CD4-positive, alpha-beta memory T cell (primary cell): ENCODE results near the gene HSF5. TPM values are rescaled to one million over a fixed set of nuclear protein-coding genes. Genes with fewer than 3 reads are reported as not detected.

Experiments used
- CTCF ChIA-PET: fragments of 350-600 bp; sonication (Branson Sonifier 250); formaldehyde crosslinking; loops from one replicate; lab custom pipeline; 2021; ENCODE audit warnings: inconsistent platforms; ENCODE audit not compliant: partially characterized antibody; lab: Charles Lee
- POLR2A ChIA-PET: fragments of 350-600 bp; sonication (Branson Sonifier 250); formaldehyde crosslinking; loops from one replicate; lab custom pipeline; 2021; ENCODE audit not compliant: partially characterized antibody; lab: Charles Lee
- DNase-seq, 5 donors: peaks; one replicate each; pipeline versions ENCODE4 v3.0.0 to v3.0.0-alpha.2; 2020 to 2022; ENCODE audit warnings: mixed read lengths in 1 of 5
- H3K27ac ChIP-seq: one replicate; pipeline ENCODE4 v1.7.0; 2013; ENCODE audit warnings: low read depth, low read length
- H3K27me3 ChIP-seq: 2 replicates; pipeline ENCODE4 v1.7.0; 2013; ENCODE audit warnings: mild to moderate bottlenecking, low read length, moderate library complexity; ENCODE audit not compliant: insufficient read depth
- H3K36me3 ChIP-seq: 2 replicates; pipeline ENCODE4 v1.7.0; 2013; ENCODE audit warnings: mild to moderate bottlenecking, low read length, moderate library complexity; ENCODE audit not compliant: insufficient read depth
- H3K4me1 ChIP-seq: 2 replicates; pipeline ENCODE4 v1.7.0; 2013; ENCODE audit warnings: mild to moderate bottlenecking, low read length, moderate library complexity; ENCODE audit not compliant: insufficient read depth
- H3K4me3 ChIP-seq, 2 donors: one replicate each; pipeline ENCODE4 v1.7.0; 2013; ENCODE audit warnings: low read length in 2 of 2, mild to moderate bottlenecking in 1 of 2
- H3K9me3 ChIP-seq, 2 donors: one replicate each; pipeline ENCODE4 v1.7.0; 2013; ENCODE audit warnings: low read length in 2 of 2, control low read depth in 1 of 2; ENCODE audit not compliant: control insufficient read depth in 1 of 2
- H3K27ac Mint-ChIP-seq, 7 donors: one replicate each; pipeline ENCODE4 v1.8.0; 2020 to 2021; ENCODE audit warnings: mixed read lengths in 7 of 7, mild to moderate bottlenecking in 6 of 7, inconsistent platforms in 3 of 7, moderate library complexity in 3 of 7
- H3K27me3 Mint-ChIP-seq, 2 donors: one replicate each; pipeline ENCODE4 v1.8.0; 2020 to 2021; ENCODE audit warnings: mixed read lengths in 2 of 2
- H3K36me3 Mint-ChIP-seq, 2 donors: one replicate each; pipeline ENCODE4 v1.8.0; 2020 to 2021; ENCODE audit warnings: mixed read lengths in 2 of 2, inconsistent platforms in 1 of 2, mild to moderate bottlenecking in 1 of 2
- H3K4me1 Mint-ChIP-seq, 4 donors: one replicate each; pipeline ENCODE4 v1.8.0; 2020 to 2021; ENCODE audit warnings: mixed read lengths in 4 of 4, mild to moderate bottlenecking in 1 of 4
- H3K4me3 Mint-ChIP-seq, 8 donors: one replicate each; pipeline ENCODE4 v1.8.0; 2020 to 2021; ENCODE audit warnings: mixed read lengths in 8 of 8, mild to moderate bottlenecking in 7 of 8, moderate library complexity in 6 of 8, inconsistent platforms in 3 of 8
- H3K9me3 Mint-ChIP-seq, 8 donors: one replicate each; pipeline ENCODE4 v1.8.0; 2020 to 2021; ENCODE audit warnings: mixed read lengths in 8 of 8, mild to moderate bottlenecking in 5 of 8, inconsistent platforms in 3 of 8, moderate library complexity in 1 of 8
- intact Hi-C: fragments of 100-400 bp; cut with micrococcal nuclease; formaldehyde crosslinking; loops from one replicate; pipeline ENCODE4 v1.15.1; 2023
- polyA plus RNA-seq, 2 donors: library from polyadenylated mRNA; unstranded; fragments of 300-500 nt; fragmentation: Illumina TruSeq; gene quantifications; one replicate each; pipeline ENCODE4 v1.2.3, GENCODE V29; 2021
- total RNA-seq, 2 experiments: library from RNA; stranded (reverse); gene quantifications; one replicate each; pipeline ENCODE4 v1.2.3, GENCODE V29; 2021

HSF5 gene
- total and polyA plus RNA-seq, 4 experiments from 2014 or later, result 0.84 to 2.4 (median 1.7) TPM

GRCh38 chr17:58513965-58514769 is 26.0 kb upstream of the HSF5 start, which contains the start of gene MTMR4:
Gene MTMR4, minus strand, starts transcription at chr17:58514638. Its CDS starts 231 bp downstream, at chr17:58514407.
- CTCF ChIA-PET, result interaction anchor here (0.6 to 2.4 kb wide), 10 partner anchors 8 to 641 kb away, joined by 3 to 9 read pairs (median 4); partner anchors contain the start of genes HSF5 and SKA2
- no peaks in the 10 kb centered on the region for H3K27me3 ChIP-seq
- POLR2A ChIA-PET, result interaction anchor here (0.6 to 2.9 kb wide), 12 partner anchors 17 to 664 kb away, joined by 3 to 11 read pairs (median 4); partner anchors contain the start of genes HSF5, MRPS23, SUPT4H1 and TRIM37
- peaks cover 0 to 2% of the 10 kb centered on the region in 2 donors for H3K27me3 Mint-ChIP-seq
- H3K4me1 ChIP-seq, result peaks cover 49% of the 10 kb centered on the region
- H3K4me3 ChIP-seq, result peak within 1 kb of the TSS; percentile 39 to 53
- DNase-seq, result peak; percentile 65 to 78 (median 68)
- peak within 1 kb of the TSS; percentile 78 to 98 (median 89) for H3K27ac Mint-ChIP-seq
- H3K9me3 ChIP-seq, result no peaks in the 10 kb centered on the region
- H3K4me1 Mint-ChIP-seq, result peaks cover 34 to 74% (median 49%) of the 10 kb centered on the region in 4 donors
- peaks cover 20% of the 10 kb centered on the region for H3K36me3 ChIP-seq
- peaks cover 26 to 54% of the 10 kb centered on the region in 2 donors for H3K36me3 Mint-ChIP-seq
- peak within 1 kb of the TSS; percentile 36 for H3K27ac ChIP-seq
- intact Hi-C loops, result loop anchor here (10.0 kb wide), 1 partner anchor 1429 kb away; the partner anchor contains the start of gene AKAP1
- H3K4me3 Mint-ChIP-seq, result peak within 1 kb of the TSS; percentile 84 to 91 (median 88)
- peaks cover 0 to 2% (median 0%) of the 10 kb centered on the region in 8 donors for H3K9me3 Mint-ChIP-seq

DNA sequence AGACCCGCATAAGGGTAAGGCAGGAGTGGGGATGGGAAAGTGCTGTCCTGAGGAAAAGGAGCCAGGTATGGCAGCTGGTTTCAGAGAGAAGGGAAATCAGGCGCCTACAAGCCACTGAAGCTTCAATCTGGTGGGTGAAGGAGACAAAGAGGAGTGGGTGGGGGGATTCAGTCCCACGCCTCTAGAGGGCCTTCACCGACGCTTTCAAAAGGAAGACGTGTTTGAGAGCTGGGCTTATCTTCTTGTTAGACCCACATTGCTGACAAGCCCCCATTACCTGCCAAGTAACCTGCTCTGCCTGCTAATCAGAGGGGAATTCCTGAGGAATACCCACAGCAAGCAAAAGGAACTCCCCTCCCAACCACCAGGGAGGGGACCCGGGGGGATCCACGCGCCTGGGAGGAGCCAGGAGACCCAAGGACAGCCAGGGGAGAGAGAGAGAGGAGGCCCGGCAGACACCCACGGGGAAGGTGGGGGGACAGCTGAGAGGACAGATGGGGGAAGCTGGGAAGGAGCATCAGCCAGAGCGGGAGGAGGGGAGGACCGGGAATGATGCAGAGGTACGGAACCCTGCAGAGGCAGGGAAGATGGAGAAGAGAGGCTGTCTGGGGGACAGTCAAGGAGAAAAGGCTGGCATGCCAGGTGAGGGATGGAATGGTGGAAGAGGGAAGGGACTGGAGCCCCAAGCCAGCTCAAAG is 25.2 kb upstream of the HSF5 start:
- CTCF ChIA-PET, result interaction anchor here (2.4 kb wide), 1 partner anchor 169 kb away, joined by 9 read pairs; no protein-coding TSS in a partner anchor
- DNase-seq, result peak in 1 of 5 donors; percentile 59
- H3K27me3 ChIP-seq, result no peaks in the 10 kb centered on the region
- H3K27ac ChIP-seq, result peak overlapping the region; percentile 31
- intact Hi-C loops, result loop anchor here (10.0 kb wide), 1 partner anchor 1429 kb away; the partner anchor contains the start of gene AKAP1
- POLR2A ChIA-PET, result interaction anchor here (0.6 to 2.9 kb wide), 6 partner anchors 26 to 1046 kb away, joined by 3 to 9 read pairs (median 4); partner anchors contain the start of genes HSF5, MRPS23 and TRIM37
- Mint-ChIP-seq H3K9me3 (peaks cover 0 to 2% (median 0%) of the 10 kb centered on the region in 8 donors), H3K36me3 (peaks cover 29 to 58% of the 10 kb centered on the region in 2 donors), H3K4me1 (peaks cover 31 to 67% (median 46%) of the 10 kb centered on the region in 4 donors), H3K27me3 (peaks cover 0 to 2% of the 10 kb centered on the region in 2 donors), H3K27ac (peak overlapping the region; percentile 74 to 89 (median 85)), H3K4me3 (peak overlapping the region; percentile 84 to 91 (median 88))
- no peaks in the 10 kb centered on the region for H3K9me3 ChIP-seq
- peaks cover 27% of the 10 kb centered on the region for H3K36me3 ChIP-seq
- peak overlapping the region; percentile 39 to 53 for H3K4me3 ChIP-seq
- peaks cover 44% of the 10 kb centered on the region for H3K4me1 ChIP-seq

DNA sequence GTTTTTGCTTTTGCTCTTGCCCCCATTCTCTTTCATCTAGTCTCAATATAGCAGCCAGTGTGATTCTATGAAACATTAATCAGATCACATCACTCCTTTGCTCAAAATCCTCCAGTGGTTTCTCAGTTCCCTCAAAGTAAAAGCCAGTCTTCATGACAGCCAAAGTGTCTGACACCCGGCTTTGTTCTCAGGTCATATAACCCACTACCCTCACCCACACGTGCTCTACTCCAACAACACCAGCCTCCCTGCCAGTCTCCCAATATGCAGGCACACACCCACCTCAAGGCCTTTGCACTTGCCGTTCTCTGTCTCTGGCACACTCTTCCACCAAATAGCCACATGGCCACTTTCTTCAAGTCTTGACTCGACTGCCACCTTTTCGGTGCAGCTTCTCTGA is 21.9 kb upstream of the HSF5 start:
- CTCF ChIA-PET, result no interaction called here
- peaks cover 16 to 35% (median 28%) of the 10 kb centered on the region in 4 donors for H3K4me1 Mint-ChIP-seq

GRCh38 chr17:58508341-58509067 is 20.3 kb upstream of the HSF5 start:
- Mint-ChIP-seq H3K27ac (peak overlapping the region in 1 of 7 donors; percentile 51), H3K9me3 (no peaks in the 10 kb centered on the region), H3K27me3 (no peaks in the 10 kb centered on the region), H3K4me1 (peaks cover 11 to 25% (median 21%) of the 10 kb centered on the region in 4 donors), H3K4me3 (no peak overlapping the region), H3K36me3 (peaks cover 56 to 89% of the 10 kb centered on the region in 2 donors)
- H3K27ac ChIP-seq, result no peak overlapping the region
- H3K27me3 ChIP-seq, result no peaks in the 10 kb centered on the region
- no peak overlapping the region for H3K4me3 ChIP-seq
- ChIA-PET CTCF (no interaction called here), POLR2A (no interaction called here)
- intact Hi-C loops, result no loop called here
- H3K4me1 ChIP-seq, result peaks cover 9% of the 10 kb centered on the region
- DNase-seq, result no peak
- no peaks in the 10 kb centered on the region for H3K9me3 ChIP-seq
- peaks cover 65% of the 10 kb centered on the region for H3K36me3 ChIP-seq

More for the DNA sequence above, 21.9 kb upstream of the HSF5 start:
- POLR2A ChIA-PET, result interaction anchor here (0.8 kb wide), 1 partner anchor 9 kb away, joined by 3 read pairs; no protein-coding TSS in a partner anchor
- Histone ChIP-seq H3K36me3 (peaks cover 51% of the 10 kb centered on the region), H3K9me3 (no peaks in the 10 kb centered on the region), H3K4me1 (peaks cover 20% of the 10 kb centered on the region), H3K4me3 (no peak overlapping the region), H3K27ac (no peak overlapping the region), H3K27me3 (no peaks in the 10 kb centered on the region)
- no peaks in the 10 kb centered on the region for H3K27me3 Mint-ChIP-seq
- H3K27ac Mint-ChIP-seq, result peak overlapping the region in 5 of 7 donors; percentile 14 to 78 (median 37)
- DNase-seq, result no peak
- no peak overlapping the region for H3K4me3 Mint-ChIP-seq
- peaks cover 44 to 75% of the 10 kb centered on the region in 2 donors for H3K36me3 Mint-ChIP-seq
- no peaks in the 10 kb centered on the region for H3K9me3 Mint-ChIP-seq
- intact Hi-C loops, result loop anchor here (10.0 kb wide), 1 partner anchor 1425 kb away; the partner anchor contains the start of gene AKAP1

- no peaks in the 10 kb centered on the region for H3K9me3 Mint-ChIP-seq
- H3K9me3 ChIP-seq, result no peaks in the 10 kb centered on the region
- no peak overlapping the region for H3K4me3 Mint-ChIP-seq
- H3K27ac ChIP-seq, result no peak overlapping the region
- intact Hi-C loops, result no loop called here
- POLR2A ChIA-PET, result interaction anchor here (1.3 kb wide), 1 partner anchor 14 kb away, joined by 4 read pairs; no protein-coding TSS in a partner anchor
- no peak for DNase-seq
- CTCF ChIA-PET, result no interaction called here
- peaks cover 66 to 91% of the 10 kb centered on the region in 2 donors for H3K36me3 Mint-ChIP-seq
- peaks cover 3 to 13% (median 11%) of the 10 kb centered on the region in 4 donors for H3K4me1 Mint-ChIP-seq
- H3K27ac Mint-ChIP-seq, result peak overlapping the region in 1 of 7 donors; percentile 35
- peaks cover 75% of the 10 kb centered on the region for H3K36me3 ChIP-seq
- H3K4me3 ChIP-seq, result no peak overlapping the region
- H3K27me3 ChIP-seq, result no peaks in the 10 kb centered on the region
- no peaks in the 10 kb centered on the region for H3K27me3 Mint-ChIP-seq
- H3K4me1 ChIP-seq, result no peaks in the 10 kb centered on the region
Observed at GRCh38 chr17:58507123-58507634, 19.0 kb upstream of the HSF5 start.
